Stomach (tissue), 4 donors: ENCODE results near the gene PYGB.

Source experiments
- EP300 ChIP-seq: sonication (generic); formaldehyde crosslinking; IDR thresholded peaks from one replicate; pipeline ENCODE4 v1.6.1; 2017; ENCODE audit warnings: antibody characterized with exemption
- POLR2A ChIP-seq, 4 donors: fragments of 450-650 bp; IDR thresholded peaks; one replicate each; pipeline ENCODE4 v1.6.1; 2016; ENCODE audit warnings: antibody characterized with exemption in 4 of 4, control low read depth in 2 of 4, mild to moderate bottlenecking in 1 of 4, moderate library complexity in 1 of 4
- TF ChIP-seq, protein P1 (sequence below), 7 experiments: fragments of 450-650 bp in 4 of 7; fragments of 200-600 bp in 3 of 7; sonication (generic) in 3 of 7; IDR thresholded peaks; one replicate each; pipeline ENCODE4 v1.5.1; 2016 to 2019; ENCODE audit warnings: antibody characterized with exemption in 7 of 7, control low read depth in 2 of 7, mild to moderate bottlenecking in 1 of 7

DNA sequence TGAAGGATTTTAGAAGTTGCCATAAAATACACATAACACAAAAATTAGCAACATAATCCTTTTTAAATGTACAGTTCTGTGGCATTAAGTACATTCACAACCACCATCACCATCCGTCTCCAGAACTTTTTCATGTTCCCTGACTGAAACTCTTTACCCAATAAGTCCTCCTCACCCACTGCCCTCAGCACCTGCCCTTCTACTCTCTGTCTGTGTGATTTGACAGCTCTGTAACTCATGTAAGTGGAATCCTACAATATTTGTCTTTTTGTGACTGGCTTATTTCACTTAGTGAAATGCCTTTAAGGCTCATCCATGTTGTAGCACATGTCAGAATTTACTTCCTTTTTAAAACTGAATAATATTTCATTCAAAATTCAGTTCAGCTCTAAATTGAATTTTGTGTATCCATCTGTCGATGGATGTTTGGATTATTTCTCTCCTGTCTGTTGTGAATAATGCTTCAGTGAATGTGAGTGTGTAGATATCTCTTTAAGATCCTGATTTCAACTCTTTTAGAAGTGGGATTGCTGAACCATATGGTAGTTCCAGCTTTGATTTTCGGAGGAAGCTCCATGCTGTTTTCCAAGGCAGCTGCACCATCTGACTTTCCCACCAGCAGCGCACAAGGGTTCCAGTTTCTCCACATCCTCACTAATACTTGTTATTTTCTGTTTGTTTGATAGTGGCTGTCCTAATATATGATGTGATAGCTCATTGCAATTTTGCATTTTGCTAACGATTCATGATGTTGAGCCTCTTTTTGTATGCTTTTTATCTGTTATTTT, 48.2 kb upstream of the PYGB start:
- TF ChIP-seq EP300 (no peak), POLR2A (IDR thresholded peaks at IDR 0.05) (no peak)
- TF ChIP-seq, protein P1, sequence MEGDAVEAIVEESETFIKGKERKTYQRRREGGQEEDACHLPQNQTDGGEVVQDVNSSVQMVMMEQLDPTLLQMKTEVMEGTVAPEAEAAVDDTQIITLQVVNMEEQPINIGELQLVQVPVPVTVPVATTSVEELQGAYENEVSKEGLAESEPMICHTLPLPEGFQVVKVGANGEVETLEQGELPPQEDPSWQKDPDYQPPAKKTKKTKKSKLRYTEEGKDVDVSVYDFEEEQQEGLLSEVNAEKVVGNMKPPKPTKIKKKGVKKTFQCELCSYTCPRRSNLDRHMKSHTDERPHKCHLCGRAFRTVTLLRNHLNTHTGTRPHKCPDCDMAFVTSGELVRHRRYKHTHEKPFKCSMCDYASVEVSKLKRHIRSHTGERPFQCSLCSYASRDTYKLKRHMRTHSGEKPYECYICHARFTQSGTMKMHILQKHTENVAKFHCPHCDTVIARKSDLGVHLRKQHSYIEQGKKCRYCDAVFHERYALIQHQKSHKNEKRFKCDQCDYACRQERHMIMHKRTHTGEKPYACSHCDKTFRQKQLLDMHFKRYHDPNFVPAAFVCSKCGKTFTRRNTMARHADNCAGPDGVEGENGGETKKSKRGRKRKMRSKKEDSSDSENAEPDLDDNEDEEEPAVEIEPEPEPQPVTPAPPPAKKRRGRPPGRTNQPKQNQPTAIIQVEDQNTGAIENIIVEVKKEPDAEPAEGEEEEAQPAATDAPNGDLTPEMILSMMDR (IDR thresholded peaks at IDR 0.05) = no peak
